Activated naive CD8-positive, alpha-beta T cell treated with anti-CD3 and anti-CD28 coated beads, Interleukin-2, amount 10 ng/mL, durations not matched to agents 7 days and 5 days (primary cell): ENCODE results near the gene CALN1. TPM values are rescaled to one million over a fixed set of nuclear protein-coding genes. Genes with fewer than 3 reads are reported as not detected.
"Not testable (repeated sequence)": the region's sequence is repeated elsewhere in the genome, so short reads cannot be mapped to it uniquely, and the experiment has no call there.

Experiments
- ATAC-seq: fragments of 150-1000 bp; cut with Tn5 transposase; one replicate; pipeline ENCODE4 v1.10.0; 2021; ENCODE audit warnings: low read depth, moderate library complexity
- POLR2A ChIA-PET: fragments of 350-600 bp; sonication (Branson Sonifier 250); formaldehyde crosslinking; loops from one replicate; lab custom pipeline; 2021; ENCODE audit warnings: antibody characterized with exemption; lab: Charles Lee
- DNase-seq: peaks from one replicate; pipeline ENCODE4 v3.0.0; 2021
- H3K27ac Mint-ChIP-seq: one replicate; pipeline ENCODE4 v1.8.0; 2022; ENCODE audit warnings: mild to moderate bottlenecking, mixed read lengths
- H3K27me3 Mint-ChIP-seq: one replicate; pipeline ENCODE4 v1.8.0; 2022; ENCODE audit warnings: mild to moderate bottlenecking, moderate library complexity, mixed read lengths
- H3K36me3 Mint-ChIP-seq: one replicate; pipeline ENCODE4 v1.8.0; 2021; ENCODE audit warnings: mild to moderate bottlenecking, mixed read lengths
- H3K4me1 Mint-ChIP-seq: one replicate; pipeline ENCODE4 v1.8.0; 2021; ENCODE audit warnings: mixed read lengths
- H3K4me3 Mint-ChIP-seq: one replicate; pipeline ENCODE4 v1.8.0; 2022; ENCODE audit warnings: mild to moderate bottlenecking, moderate library complexity, mixed read lengths
- H3K9me3 Mint-ChIP-seq: one replicate; pipeline ENCODE4 v1.8.0; 2021; ENCODE audit warnings: mixed read lengths
- total RNA-seq, 2 experiments: library from RNA; stranded (reverse); gene quantifications; one replicate each; pipeline ENCODE4 v1.2.3, GENCODE V29; 2021

The CALN1 gene
- total RNA-seq, 2 experiments from 2014 or later = not detected

- ATAC-seq (no peak), DNase-seq (no peak)
- POLR2A ChIA-PET = no interaction called here
- Mint-ChIP-seq H3K27me3 (no peaks in the 10 kb centered on the region), H3K4me1 (no peaks in the 10 kb centered on the region), H3K36me3 (no peaks in the 10 kb centered on the region), H3K27ac (no peak overlapping the region), H3K9me3 (peaks cover 10% of the 10 kb centered on the region), H3K4me3 (no peak overlapping the region)
Measured at GRCh38 chr7:71937840-71938371, 474.2 kb downstream of the CALN1 start.

GRCh38 chr7:71935674-71936073 is 476.5 kb downstream of the CALN1 start:
- ATAC-seq = no peak
- Mint-ChIP-seq H3K27ac (no peak overlapping the region), H3K9me3 (peaks cover 10% of the 10 kb centered on the region), H3K36me3 (no peaks in the 10 kb centered on the region), H3K4me3 (no peak overlapping the region), H3K27me3 (no peaks in the 10 kb centered on the region), H3K4me1 (no peaks in the 10 kb centered on the region)
- DNase-seq = no peak
- POLR2A ChIA-PET = no interaction called here

GRCh38 chr7:71933426-71933825 is 478.7 kb downstream of the CALN1 start:
- Mint-ChIP-seq H3K27me3 (no peaks in the 10 kb centered on the region), H3K4me1 (no peaks in the 10 kb centered on the region), H3K9me3 (peaks cover 13% of the 10 kb centered on the region), H3K4me3 (no peak overlapping the region), H3K36me3 (no peaks in the 10 kb centered on the region), H3K27ac (no peak overlapping the region)
- no peak for ATAC-seq
- POLR2A ChIA-PET = no interaction called here
- DNase-seq = no peak

GRCh38 chr7:71925663-71926062 is 486.5 kb downstream of the CALN1 start:
- H3K4me3 Mint-ChIP-seq = no peak overlapping the region
- no peak overlapping the region for H3K27ac Mint-ChIP-seq
- H3K36me3 Mint-ChIP-seq = no peaks in the 10 kb centered on the region
- H3K4me1 Mint-ChIP-seq = no peaks in the 10 kb centered on the region
- H3K9me3 Mint-ChIP-seq = peaks cover 18% of the 10 kb centered on the region
- POLR2A ChIA-PET = no interaction called here
- DNase-seq (no peak), ATAC-seq (no peak)
- H3K27me3 Mint-ChIP-seq = no peaks in the 10 kb centered on the region

GRCh38 chr7:71914204-71914603 is 497.9 kb downstream of the CALN1 start:
- H3K9me3 Mint-ChIP-seq = peaks cover 18% of the 10 kb centered on the region
- ATAC-seq, H3K27ac Mint-ChIP-seq, H3K36me3 Mint-ChIP-seq, H3K4me3 Mint-ChIP-seq, H3K27me3 Mint-ChIP-seq, H3K4me1 Mint-ChIP-seq, DNase-seq: not testable (repeated sequence)
- POLR2A ChIA-PET = interaction anchor here (0.6 kb wide), 1 partner anchor 1626 kb away, joined by 4 read pairs; no protein-coding TSS in a partner anchor

- POLR2A ChIA-PET = no interaction called here
- Mint-ChIP-seq H3K9me3 (peaks cover 18% of the 10 kb centered on the region), H3K27ac (no peak overlapping the region), H3K4me3 (no peak overlapping the region), H3K27me3 (no peaks in the 10 kb centered on the region), H3K36me3 (no peaks in the 10 kb centered on the region), H3K4me1 (no peaks in the 10 kb centered on the region)
- ATAC-seq = no peak
- DNase-seq = no peak
Measured at GRCh38 chr7:71912476-71912875, 499.7 kb downstream of the CALN1 start.

- no peaks in the 10 kb centered on the region for H3K4me1 Mint-ChIP-seq
- H3K9me3 Mint-ChIP-seq = peaks cover 15% of the 10 kb centered on the region
- DNase-seq (no peak), ATAC-seq (no peak)
- H3K27me3 Mint-ChIP-seq = peaks cover 1% of the 10 kb centered on the region
- POLR2A ChIA-PET = no interaction called here
- H3K36me3 Mint-ChIP-seq = no peaks in the 10 kb centered on the region
- no peak overlapping the region for H3K4me3 Mint-ChIP-seq
- no peak overlapping the region for H3K27ac Mint-ChIP-seq
Measured at GRCh38 chr7:71911051-71911450, 501.1 kb downstream of the CALN1 start.

- no peak overlapping the region for H3K4me3 Mint-ChIP-seq
- POLR2A ChIA-PET = no interaction called here
- H3K27ac Mint-ChIP-seq = no peak overlapping the region
- DNase-seq (no peak), ATAC-seq (no peak)
- no peaks in the 10 kb centered on the region for H3K4me1 Mint-ChIP-seq
- H3K27me3 Mint-ChIP-seq = peaks cover 2% of the 10 kb centered on the region
- no peaks in the 10 kb centered on the region for H3K36me3 Mint-ChIP-seq
- H3K9me3 Mint-ChIP-seq = peaks cover 7% of the 10 kb centered on the region
Measured at GRCh38 chr7:71905821-71906220, 506.3 kb downstream of the CALN1 start.

GRCh38 chr7:71904484-71904883 is 507.7 kb downstream of the CALN1 start:
- POLR2A ChIA-PET = no interaction called here
- no peak for ATAC-seq
- Mint-ChIP-seq H3K36me3 (no peaks in the 10 kb centered on the region), H3K27ac (no peak overlapping the region), H3K27me3 (peaks cover 2% of the 10 kb centered on the region), H3K4me1 (no peaks in the 10 kb centered on the region), H3K4me3 (no peak overlapping the region), H3K9me3 (peaks cover 6% of the 10 kb centered on the region)
- DNase-seq = no peak

GRCh38 chr7:71900556-71900955 is 511.6 kb downstream of the CALN1 start:
- no peak overlapping the region for H3K4me3 Mint-ChIP-seq
- peaks cover 8% of the 10 kb centered on the region for H3K9me3 Mint-ChIP-seq
- no peaks in the 10 kb centered on the region for H3K36me3 Mint-ChIP-seq
- no peaks in the 10 kb centered on the region for H3K27me3 Mint-ChIP-seq
- no peak for DNase-seq
- no peak overlapping the region for H3K27ac Mint-ChIP-seq
- POLR2A ChIA-PET = no interaction called here
- no peak for ATAC-seq
- H3K4me1 Mint-ChIP-seq = no peaks in the 10 kb centered on the region

- H3K9me3 Mint-ChIP-seq = peaks cover 3% of the 10 kb centered on the region
- no peaks in the 10 kb centered on the region for H3K36me3 Mint-ChIP-seq
- POLR2A ChIA-PET = no interaction called here
- no peak for ATAC-seq
- H3K4me1 Mint-ChIP-seq = no peaks in the 10 kb centered on the region
- no peaks in the 10 kb centered on the region for H3K27me3 Mint-ChIP-seq
- H3K27ac Mint-ChIP-seq = no peak overlapping the region
- no peak for DNase-seq
- H3K4me3 Mint-ChIP-seq = no peak overlapping the region
Measured at GRCh38 chr7:71896535-71896934, 515.6 kb downstream of the CALN1 start.

- H3K36me3 Mint-ChIP-seq = no peaks in the 10 kb centered on the region
- POLR2A ChIA-PET = no interaction called here
- no peak for ATAC-seq
- no peaks in the 10 kb centered on the region for H3K4me1 Mint-ChIP-seq
- H3K27me3 Mint-ChIP-seq = no peaks in the 10 kb centered on the region
- H3K27ac Mint-ChIP-seq = no peak overlapping the region
- DNase-seq = no peak
- H3K4me3 Mint-ChIP-seq = no peak overlapping the region
- peaks cover 27% of the 10 kb centered on the region for H3K9me3 Mint-ChIP-seq
Measured at GRCh38 chr7:71886046-71886445, 526.1 kb downstream of the CALN1 start.

- DNase-seq = no peak
- no peak overlapping the region for H3K27ac Mint-ChIP-seq
- H3K4me1 Mint-ChIP-seq = no peaks in the 10 kb centered on the region
- no peaks in the 10 kb centered on the region for H3K36me3 Mint-ChIP-seq
- POLR2A ChIA-PET = no interaction called here
- H3K4me3 Mint-ChIP-seq = no peak overlapping the region
- no peak for ATAC-seq
- peaks cover 27% of the 10 kb centered on the region for H3K9me3 Mint-ChIP-seq
- no peaks in the 10 kb centered on the region for H3K27me3 Mint-ChIP-seq
Measured at GRCh38 chr7:71885487-71885886, 526.7 kb downstream of the CALN1 start.

- Mint-ChIP-seq H3K36me3 (no peaks in the 10 kb centered on the region), H3K27ac (no peak overlapping the region), H3K9me3 (peaks cover 26% of the 10 kb centered on the region), H3K27me3 (no peaks in the 10 kb centered on the region), H3K4me1 (no peaks in the 10 kb centered on the region), H3K4me3 (no peak overlapping the region)
- DNase-seq (no peak), ATAC-seq (no peak)
- POLR2A ChIA-PET = no interaction called here
Measured at GRCh38 chr7:71883415-71883814, 528.7 kb downstream of the CALN1 start.

GRCh38 chr7:71871446-71871845 is 540.7 kb downstream of the CALN1 start:
- ATAC-seq (no peak), DNase-seq (no peak)
- H3K27me3 Mint-ChIP-seq = no peaks in the 10 kb centered on the region
- no peaks in the 10 kb centered on the region for H3K36me3 Mint-ChIP-seq
- H3K27ac Mint-ChIP-seq = no peak overlapping the region
- no peak overlapping the region for H3K4me3 Mint-ChIP-seq
- peaks cover 10% of the 10 kb centered on the region for H3K9me3 Mint-ChIP-seq
- no peaks in the 10 kb centered on the region for H3K4me1 Mint-ChIP-seq
- POLR2A ChIA-PET = no interaction called here
